Astrocyte (in vitro differentiated cells and primary cell): ENCODE results near the gene CHDH.

Experiments used
- EZH2 ChIP-seq: IDR thresholded peaks from 2 replicates; pipeline ENCODE4 v1.6.1; 2012; ENCODE audit warnings: mild to moderate bottlenecking, low read length, inconsistent platforms; ENCODE audit not compliant: insufficient read depth
- TF ChIP-seq, protein P1 (sequence below): IDR thresholded peaks from 2 replicates; pipeline ENCODE4 v1.5.1; 2011; ENCODE audit warnings: low read depth, mild to moderate bottlenecking, inconsistent platforms, low read length, moderate library complexity; ENCODE audit not compliant: insufficient read depth

DNA sequence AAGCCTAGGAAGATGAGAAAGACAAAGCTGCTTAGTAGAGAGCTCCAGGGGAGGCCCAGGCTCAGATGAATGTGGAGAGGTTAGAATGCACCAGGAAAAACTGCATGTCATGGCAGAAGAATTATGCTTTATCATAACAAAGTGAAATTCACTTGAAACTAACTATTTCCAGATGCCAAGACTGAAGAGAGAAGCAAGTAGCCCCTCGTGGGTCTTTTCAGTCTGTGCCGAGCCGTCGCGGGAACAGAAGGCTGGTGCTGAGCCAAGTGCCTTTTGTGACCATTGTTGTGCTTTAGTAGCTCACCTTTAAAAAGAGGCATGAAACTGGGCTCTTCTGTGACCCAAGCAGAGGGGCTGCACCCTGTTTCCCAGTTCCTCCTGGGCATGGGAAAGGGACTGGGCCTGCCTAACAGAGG is 73.2 kb downstream of the CHDH start:
- TF ChIP-seq, protein P1, sequence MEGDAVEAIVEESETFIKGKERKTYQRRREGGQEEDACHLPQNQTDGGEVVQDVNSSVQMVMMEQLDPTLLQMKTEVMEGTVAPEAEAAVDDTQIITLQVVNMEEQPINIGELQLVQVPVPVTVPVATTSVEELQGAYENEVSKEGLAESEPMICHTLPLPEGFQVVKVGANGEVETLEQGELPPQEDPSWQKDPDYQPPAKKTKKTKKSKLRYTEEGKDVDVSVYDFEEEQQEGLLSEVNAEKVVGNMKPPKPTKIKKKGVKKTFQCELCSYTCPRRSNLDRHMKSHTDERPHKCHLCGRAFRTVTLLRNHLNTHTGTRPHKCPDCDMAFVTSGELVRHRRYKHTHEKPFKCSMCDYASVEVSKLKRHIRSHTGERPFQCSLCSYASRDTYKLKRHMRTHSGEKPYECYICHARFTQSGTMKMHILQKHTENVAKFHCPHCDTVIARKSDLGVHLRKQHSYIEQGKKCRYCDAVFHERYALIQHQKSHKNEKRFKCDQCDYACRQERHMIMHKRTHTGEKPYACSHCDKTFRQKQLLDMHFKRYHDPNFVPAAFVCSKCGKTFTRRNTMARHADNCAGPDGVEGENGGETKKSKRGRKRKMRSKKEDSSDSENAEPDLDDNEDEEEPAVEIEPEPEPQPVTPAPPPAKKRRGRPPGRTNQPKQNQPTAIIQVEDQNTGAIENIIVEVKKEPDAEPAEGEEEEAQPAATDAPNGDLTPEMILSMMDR: no peak
- TF ChIP-seq EZH2: no peak
